Progenitor cell of endocrine pancreas (in vitro differentiated cells): ENCODE measurements around the gene GASK1B. TPM values are rescaled to one million over a fixed set of nuclear protein-coding genes. Genes with fewer than 3 reads are reported as not detected.

Experiments used
- DNase-seq: peaks from one replicate; pipeline ENCODE4 v3.0.0; 2021; ENCODE audit warnings: low spot score; ENCODE audit not compliant: unreplicated experiment
- H3K27ac Mint-ChIP-seq: 2 replicates; pipeline ENCODE4 v1.8.0; 2021; ENCODE audit warnings: mild to moderate bottlenecking, moderate library complexity, mixed read lengths
- H3K27me3 Mint-ChIP-seq: 2 replicates; pipeline ENCODE4 v1.8.0; 2021; ENCODE audit warnings: mixed read lengths
- H3K36me3 Mint-ChIP-seq: 2 replicates; pipeline ENCODE4 v1.8.0; 2022; ENCODE audit warnings: mixed read lengths; ENCODE audit not compliant: insufficient read depth
- H3K4me1 Mint-ChIP-seq: 2 replicates; pipeline ENCODE4 v1.8.0; 2021; ENCODE audit warnings: low read depth, mixed read lengths
- H3K4me3 Mint-ChIP-seq: 2 replicates; pipeline ENCODE4 v1.8.0; 2021; ENCODE audit warnings: low read depth, mild to moderate bottlenecking, moderate library complexity, mixed read lengths
- H3K9me3 Mint-ChIP-seq: 2 replicates; pipeline ENCODE4 v1.8.0; 2021; ENCODE audit warnings: low read depth, mixed read lengths
- long read RNA-seq: library from polyadenylated mRNA; unstranded; transcript quantifications from one replicate; pipeline ENCODE4 v2.0.0, GENCODE V29; 2020
- total RNA-seq: library from RNA; stranded (reverse); gene quantifications from 2 replicates; pipeline ENCODE4 v1.2.1, GENCODE V29; 2021
- TF ChIP-seq, protein P1 (sequence below): fragments of 200-600 bp; sonication (generic); IDR thresholded peaks from one replicate; pipeline ENCODE4 v1.5.0; 2021; ENCODE audit warnings: antibody characterized with exemption, mild to moderate bottlenecking; ENCODE audit not compliant: unreplicated experiment

Gene GASK1B
- 15.3 and 25.8 TPM in 2 replicates for total RNA-seq
- long read RNA-seq, full-length matches to known transcripts = 16 of 26 reads
- long read RNA-seq, partial matches to known transcripts = 4 of 26 reads
- long read RNA-seq, other reads (novel, unspliced or antisense) = 6 of 26 reads

- Mint-ChIP-seq H3K27ac (peak within 1 kb of the TSS; percentile 93), H3K4me1 (peaks cover 28% of the 10 kb centered on the region), H3K4me3 (peak within 1 kb of the TSS; percentile 83), H3K9me3 (no peaks in the 10 kb centered on the region), H3K36me3 (peaks cover 2% of the 10 kb centered on the region), H3K27me3 (no peaks in the 10 kb centered on the region)
- TF ChIP-seq, protein P1, sequence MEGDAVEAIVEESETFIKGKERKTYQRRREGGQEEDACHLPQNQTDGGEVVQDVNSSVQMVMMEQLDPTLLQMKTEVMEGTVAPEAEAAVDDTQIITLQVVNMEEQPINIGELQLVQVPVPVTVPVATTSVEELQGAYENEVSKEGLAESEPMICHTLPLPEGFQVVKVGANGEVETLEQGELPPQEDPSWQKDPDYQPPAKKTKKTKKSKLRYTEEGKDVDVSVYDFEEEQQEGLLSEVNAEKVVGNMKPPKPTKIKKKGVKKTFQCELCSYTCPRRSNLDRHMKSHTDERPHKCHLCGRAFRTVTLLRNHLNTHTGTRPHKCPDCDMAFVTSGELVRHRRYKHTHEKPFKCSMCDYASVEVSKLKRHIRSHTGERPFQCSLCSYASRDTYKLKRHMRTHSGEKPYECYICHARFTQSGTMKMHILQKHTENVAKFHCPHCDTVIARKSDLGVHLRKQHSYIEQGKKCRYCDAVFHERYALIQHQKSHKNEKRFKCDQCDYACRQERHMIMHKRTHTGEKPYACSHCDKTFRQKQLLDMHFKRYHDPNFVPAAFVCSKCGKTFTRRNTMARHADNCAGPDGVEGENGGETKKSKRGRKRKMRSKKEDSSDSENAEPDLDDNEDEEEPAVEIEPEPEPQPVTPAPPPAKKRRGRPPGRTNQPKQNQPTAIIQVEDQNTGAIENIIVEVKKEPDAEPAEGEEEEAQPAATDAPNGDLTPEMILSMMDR = peak; percentile 72
- DNase-seq = no peak
Observed at GRCh38 chr4:158172261-158173258, at the start of gene GASK1B. Gene GASK1B (minus strand): TSS chr4:158173025. CDS start chr4:158171375, 1,650 bp downstream.

- no peaks in the 10 kb centered on the region for H3K9me3 Mint-ChIP-seq
Observed at GRCh38 chr4:158219623-158220022, 46.8 kb upstream of the GASK1B start.

DNA sequence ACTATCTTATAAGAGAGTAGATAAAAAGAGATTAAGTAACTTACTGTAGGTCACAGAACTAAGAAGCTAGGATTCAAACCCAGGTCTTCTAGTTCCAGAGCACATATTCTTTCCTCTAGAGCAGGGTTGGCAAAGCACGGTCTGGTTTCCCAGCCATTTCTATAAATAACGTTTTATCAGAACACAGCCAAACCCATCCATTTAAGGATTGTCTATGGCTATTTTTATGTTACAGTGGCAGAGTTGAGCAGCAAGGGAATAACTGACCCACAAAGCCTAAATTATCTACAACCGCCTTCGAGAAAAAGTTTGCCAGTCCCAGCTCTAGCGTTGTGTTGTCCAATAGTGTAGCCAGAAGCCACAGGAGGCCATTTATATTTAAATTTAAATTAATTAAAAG lies 44.9 kb upstream of the GASK1B start:
- H3K36me3 Mint-ChIP-seq = peaks cover 9% of the 10 kb centered on the region
- TF ChIP-seq, protein P1 = no peak
- H3K27me3 Mint-ChIP-seq = no peaks in the 10 kb centered on the region
- DNase-seq = no peak
- H3K4me3 Mint-ChIP-seq = no peak overlapping the region
- no peaks in the 10 kb centered on the region for H3K4me1 Mint-ChIP-seq
- H3K9me3 Mint-ChIP-seq = no peaks in the 10 kb centered on the region
- H3K27ac Mint-ChIP-seq = no peak overlapping the region

More at GRCh38 chr4:158219623-158220022, 46.8 kb upstream of the GASK1B start:
- H3K4me1 Mint-ChIP-seq = no peaks in the 10 kb centered on the region
- no peak overlapping the region for H3K4me3 Mint-ChIP-seq
- no peak overlapping the region for H3K27ac Mint-ChIP-seq
- TF ChIP-seq, protein P1 = no peak
- H3K36me3 Mint-ChIP-seq = peaks cover 9% of the 10 kb centered on the region
- H3K27me3 Mint-ChIP-seq = no peaks in the 10 kb centered on the region
- DNase-seq = no peak

- TF ChIP-seq, protein P1 = no peak
- no peak for DNase-seq
- Mint-ChIP-seq H3K9me3 (no peaks in the 10 kb centered on the region), H3K27me3 (no peaks in the 10 kb centered on the region), H3K27ac (no peak overlapping the region), H3K36me3 (peaks cover 8% of the 10 kb centered on the region), H3K4me1 (peaks cover 12% of the 10 kb centered on the region), H3K4me3 (no peak overlapping the region)
Observed at GRCh38 chr4:158214856-158215255, 42.0 kb upstream of the GASK1B start.

DNA sequence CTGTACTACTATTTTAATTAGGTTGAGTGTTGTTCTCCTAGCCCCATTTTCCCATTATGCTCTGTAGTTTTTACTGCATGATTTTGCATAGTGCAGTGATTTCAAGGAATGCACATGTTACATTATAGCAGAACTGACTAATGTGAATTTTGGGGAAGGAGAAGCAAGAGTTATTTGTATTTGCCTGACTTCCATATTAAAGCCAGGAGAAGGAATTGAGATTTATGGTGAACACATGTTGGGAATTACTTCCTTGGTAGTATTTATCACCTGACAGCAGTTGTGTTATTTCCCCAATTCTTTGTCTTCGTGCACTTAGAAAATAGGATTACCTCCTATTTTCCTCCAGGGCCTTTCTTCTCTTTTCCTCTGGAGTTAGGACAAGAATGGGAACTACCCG lies 40.6 kb upstream of the GASK1B start:
- peaks cover 8% of the 10 kb centered on the region for H3K36me3 Mint-ChIP-seq
- peaks cover 12% of the 10 kb centered on the region for H3K4me1 Mint-ChIP-seq
- no peak for DNase-seq
- H3K9me3 Mint-ChIP-seq = no peaks in the 10 kb centered on the region
- TF ChIP-seq, protein P1 = no peak
- H3K4me3 Mint-ChIP-seq = no peak overlapping the region
- no peaks in the 10 kb centered on the region for H3K27me3 Mint-ChIP-seq
- H3K27ac Mint-ChIP-seq = no peak overlapping the region
